ENCODE data around the gene APEX2.
"Not testable (repeated sequence)": the region's sequence is repeated elsewhere in the genome, so short reads cannot be mapped to it uniquely, and the experiment has no call there.

The APEX2 gene

GRCh38 chrX:55041514-55041913 lies 41.4 kb downstream of the APEX2 start:
- H3K27ac ChIP-seq (ENCODE audit: low read length): no peak overlapping the region
- H3K9ac ChIP-seq (ENCODE audit: low read length): no peak overlapping the region
- H3K27me3 ChIP-seq (ENCODE audit: low read depth, low read length): no peaks in the 10 kb centered on the region
- no peak overlapping the region for H3K4me2 ChIP-seq (ENCODE audit: low read length)
- no peaks in the 10 kb centered on the region for H3K36me3 ChIP-seq (replicated peaks; ENCODE audit: low read depth, low read length)
- no peaks in the 10 kb centered on the region for H4K20me1 ChIP-seq (ENCODE audit: insufficient read depth, low read length)
- H3K4me3 ChIP-seq (ENCODE audit: low read length): no peak overlapping the region
- no peaks in the 10 kb centered on the region for H3K9me3 ChIP-seq (ENCODE audit: insufficient read depth, low read length)
- TF ChIP-seq EZH2phosphoT487 (IDR thresholded peaks at IDR 0.05; ENCODE audit: low read depth): no peak
- H3K79me2 ChIP-seq (ENCODE audit: low read length): no peaks in the 10 kb centered on the region
- H2AFZ ChIP-seq (ENCODE audit: low read depth, low read length): no peak overlapping the region
- no peaks in the 10 kb centered on the region for H3K4me1 ChIP-seq (ENCODE audit: low read length)

DNA sequence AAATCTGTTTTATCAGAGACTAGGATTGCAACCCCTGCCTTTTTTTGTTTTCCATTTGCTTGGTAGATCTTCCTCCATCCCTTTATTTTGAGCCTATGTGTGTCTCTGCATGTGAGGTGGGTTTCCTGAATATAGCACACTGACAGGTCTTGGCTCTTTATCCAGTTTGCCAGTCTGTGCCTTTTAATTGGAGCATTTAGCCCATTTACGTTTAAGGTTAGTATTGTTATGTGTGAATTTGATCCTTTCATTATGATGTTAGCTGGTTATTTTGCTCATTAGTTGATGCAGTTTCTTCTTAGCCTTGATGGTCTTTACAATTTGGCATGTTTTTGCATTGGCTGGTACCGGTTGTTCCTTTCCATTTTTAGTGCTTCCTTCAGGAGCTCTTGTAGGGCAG lies 50.4 kb downstream of the APEX2 start:
- H3K27me3 ChIP-seq (ENCODE audit: low read depth, low read length); H3K36me3 ChIP-seq (replicated peaks; ENCODE audit: low read depth, low read length); H4K20me1 ChIP-seq (ENCODE audit: insufficient read depth, low read length); H3K9ac ChIP-seq (ENCODE audit: low read length); H3K79me2 ChIP-seq (ENCODE audit: low read length); H3K9me3 ChIP-seq (ENCODE audit: insufficient read depth, low read length); H3K4me3 ChIP-seq (ENCODE audit: low read length); H2AFZ ChIP-seq (ENCODE audit: low read depth, low read length); H3K4me1 ChIP-seq (ENCODE audit: low read length); H3K27ac ChIP-seq (ENCODE audit: low read length); H3K4me2 ChIP-seq (ENCODE audit: low read length): not testable (repeated sequence)

DNA sequence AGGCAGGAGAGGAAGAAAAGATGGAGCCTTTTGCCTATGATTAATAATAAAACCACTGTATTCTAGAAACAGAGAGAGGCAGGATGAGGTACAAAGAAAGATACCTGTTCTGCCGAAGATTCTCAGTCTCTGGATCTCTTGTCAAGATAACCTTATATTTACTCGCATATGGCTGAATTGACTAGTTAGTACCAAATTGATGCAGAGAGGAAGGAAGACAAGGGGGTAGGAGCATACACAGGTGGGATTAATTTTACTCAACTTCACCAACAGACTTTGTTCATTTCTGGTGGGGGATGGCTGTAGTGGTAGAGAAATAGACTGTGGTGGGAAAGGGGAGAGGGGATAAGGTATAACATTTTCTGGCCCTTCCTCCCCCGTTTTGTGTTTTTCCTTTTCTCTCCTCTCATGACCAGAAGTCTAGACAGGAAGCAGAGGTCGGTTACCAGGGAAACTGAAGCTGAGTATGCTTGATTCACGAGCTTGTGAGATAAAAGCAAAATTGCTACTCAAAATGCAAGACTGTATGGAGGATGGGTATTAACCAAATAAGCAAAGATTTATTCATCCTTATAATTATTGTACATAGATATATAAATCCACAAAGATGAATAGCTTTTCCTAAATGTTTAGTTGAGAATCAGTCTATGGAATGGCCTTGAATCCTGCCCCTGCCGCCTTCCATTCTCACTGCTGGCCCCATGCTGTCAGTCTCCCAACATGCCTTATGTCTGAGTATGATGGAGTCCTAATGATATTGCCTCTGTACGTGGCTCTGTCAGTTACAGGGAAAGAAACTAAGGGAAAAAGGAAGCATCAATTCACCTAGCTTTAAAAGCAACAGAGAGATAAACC lies 56.9 kb downstream of the APEX2 start:
- Histone ChIP-seq H2AFZ (ENCODE audit: low read depth, low read length) (peak overlapping the region; percentile 79), H3K9ac (ENCODE audit: low read length) (no peak overlapping the region), H3K27me3 (ENCODE audit: low read depth, low read length) (no peaks in the 10 kb centered on the region), H3K27ac (ENCODE audit: low read length) (no peak overlapping the region), H3K4me2 (ENCODE audit: low read length) (peak overlapping the region; percentile 47), H3K9me3 (ENCODE audit: insufficient read depth, low read length) (no peaks in the 10 kb centered on the region), H3K79me2 (ENCODE audit: low read length) (no peaks in the 10 kb centered on the region), H3K36me3 (replicated peaks; ENCODE audit: low read depth, low read length) (no peaks in the 10 kb centered on the region), H4K20me1 (ENCODE audit: insufficient read depth, low read length) (no peaks in the 10 kb centered on the region), H3K4me1 (ENCODE audit: low read length) (no peaks in the 10 kb centered on the region), H3K4me3 (ENCODE audit: low read length) (peak overlapping the region; percentile 41)
- no peak for TF ChIP-seq CTCF (IDR thresholded peaks at IDR 0.05; ENCODE audit: low read depth, low read length)
- TF ChIP-seq EZH2phosphoT487 (IDR thresholded peaks at IDR 0.05; ENCODE audit: low read depth): no peak

DNA sequence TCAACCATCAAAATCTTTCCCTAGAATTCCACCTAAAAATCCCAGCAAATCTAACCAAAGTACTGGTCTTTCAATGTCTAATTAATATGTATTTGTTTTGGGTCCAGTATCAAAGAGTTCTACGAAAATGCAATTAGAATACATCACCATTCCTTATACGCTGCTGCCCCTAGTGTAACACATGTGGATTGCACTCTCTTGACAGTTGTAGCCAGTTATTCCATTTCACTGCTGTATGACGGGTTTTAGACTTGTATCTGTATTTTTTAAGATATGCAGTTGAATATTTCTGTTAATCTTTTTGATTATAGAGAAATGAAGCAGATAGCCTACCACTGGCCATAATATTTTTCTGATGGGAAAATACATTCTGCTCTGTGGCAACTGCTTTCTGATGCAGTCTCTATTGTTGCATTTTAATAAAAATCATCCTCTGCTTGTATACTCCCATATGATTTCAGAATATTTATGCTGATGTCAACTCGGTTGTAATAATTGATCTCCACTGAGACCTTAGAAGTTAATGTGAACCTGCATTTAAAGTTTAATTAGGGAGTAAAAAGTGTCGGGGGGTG lies 57.6 kb downstream of the APEX2 start:
- Histone ChIP-seq H4K20me1 (ENCODE audit: insufficient read depth, low read length) (no peaks in the 10 kb centered on the region), H3K9ac (ENCODE audit: low read length) (no peak overlapping the region), H3K4me3 (ENCODE audit: low read length) (peak overlapping the region; percentile 41), H3K36me3 (replicated peaks; ENCODE audit: low read depth, low read length) (no peaks in the 10 kb centered on the region), H3K4me2 (ENCODE audit: low read length) (peak overlapping the region; percentile 47), H3K4me1 (ENCODE audit: low read length) (no peaks in the 10 kb centered on the region), H3K27me3 (ENCODE audit: low read depth, low read length) (no peaks in the 10 kb centered on the region), H3K27ac (ENCODE audit: low read length) (no peak overlapping the region), H2AFZ (ENCODE audit: low read depth, low read length) (peak overlapping the region; percentile 79), H3K79me2 (ENCODE audit: low read length) (no peaks in the 10 kb centered on the region), H3K9me3 (ENCODE audit: insufficient read depth, low read length) (no peaks in the 10 kb centered on the region)
- TF ChIP-seq EZH2phosphoT487 (IDR thresholded peaks at IDR 0.05; ENCODE audit: low read depth): no peak
- TF ChIP-seq CTCF (IDR thresholded peaks at IDR 0.05; ENCODE audit: low read depth, low read length): peak; percentile 74
